Hepatocyte (in vitro differentiated cells): ENCODE results near the gene HAUS7. TPM values are rescaled to one million over a fixed set of nuclear protein-coding genes. Genes with fewer than 3 reads are reported as not detected.

Experiments used
- DNase-seq: peaks from one replicate; pipeline ENCODE4 v3.0.0-alpha.2; 2016; ENCODE audit warnings: low spot score
- H2AFZ ChIP-seq: fragments of 200-600 bp; sonication (generic); 2 replicates; pipeline ENCODE4 v1.6.0; 2016; ENCODE audit warnings: antibody characterized with exemption, mild to moderate bottlenecking
- H3K27ac ChIP-seq: fragments of 200-600 bp; sonication (generic); 2 replicates; pipeline ENCODE4 v1.5.1; 2016; ENCODE audit warnings: mild to moderate bottlenecking
- H3K27me3 ChIP-seq: fragments of 200-600 bp; sonication (generic); 2 replicates; pipeline ENCODE4 v1.6.1; 2016
- H3K36me3 ChIP-seq: fragments of 200-600 bp; sonication (generic); replicated peaks from 2 replicates; pipeline ENCODE4 v1.5.1; 2016; ENCODE audit warnings: low read depth; ENCODE audit not compliant: insufficient read depth
- H3K4me1 ChIP-seq: fragments of 200-600 bp; sonication (generic); 2 replicates; pipeline ENCODE4 v1.5.1; 2016; ENCODE audit warnings: mild to moderate bottlenecking, moderate library complexity; ENCODE audit not compliant: insufficient read depth
- H3K4me2 ChIP-seq: fragments of 200-600 bp; sonication (generic); 2 replicates; pipeline ENCODE4 v1.6.0; 2016
- H3K4me3 ChIP-seq: fragments of 200-600 bp; sonication (generic); 2 replicates; pipeline ENCODE4 v1.5.1; 2016; ENCODE audit warnings: mild to moderate bottlenecking
- H3K79me2 ChIP-seq: fragments of 200-600 bp; sonication (generic); 2 replicates; pipeline ENCODE4 v1.6.0; 2017; ENCODE audit warnings: mild to moderate bottlenecking
- H3K9me2 ChIP-seq: fragments of 200-600 bp; sonication (generic); replicated peaks from 2 replicates; pipeline ENCODE4 v1.6.0; 2017; ENCODE audit warnings: mild to moderate bottlenecking; ENCODE audit not compliant: insufficient read depth
- H3K9me3 ChIP-seq: fragments of 200-600 bp; sonication (generic); 2 replicates; pipeline ENCODE4 v1.5.1; 2016; ENCODE audit warnings: low read depth, mild to moderate bottlenecking
- H4K20me1 ChIP-seq: fragments of 200-600 bp; sonication (generic); 2 replicates; pipeline ENCODE4 v1.6.0; 2016; ENCODE audit warnings: mild to moderate bottlenecking; ENCODE audit not compliant: insufficient read depth, poor library complexity, severe bottlenecking
- CTCF ChIP-seq: fragments of 200-600 bp; sonication (generic); IDR thresholded peaks from 2 replicates; pipeline ENCODE4 v1.5.1; 2016; ENCODE audit warnings: antibody characterized with exemption, mild to moderate bottlenecking; ENCODE audit not compliant: poor library complexity
- EZH2 ChIP-seq: fragments of 200-600 bp; sonication (generic); IDR thresholded peaks from 2 replicates; pipeline ENCODE4 v1.6.1; 2016; ENCODE audit warnings: antibody characterized with exemption, mild to moderate bottlenecking, borderline replicate concordance
- EZH2phosphoT487 ChIP-seq: fragments of 200-600 bp; sonication (generic); IDR thresholded peaks from one replicate; pipeline ENCODE4 v1.6.1; 2018; ENCODE audit warnings: antibody characterized with exemption, mild to moderate bottlenecking, low read depth, moderate library complexity; ENCODE audit not compliant: unreplicated experiment, severe bottlenecking
- WGBS: methylation state at CpG from one replicate; pipeline ENCODE4 v1.1.6; 2016; ENCODE audit warnings: low lambda C conversion rate; ENCODE audit errors: missing lambda C conversion rate; 5-methylcytosine and 5-hydroxymethylcytosine counted together
- polyA plus RNA-seq: library from polyadenylated mRNA; unstranded; fragments of >200 nt; fragmentation: Nextera tagmentation; extraction: Ambion mirVana; gene quantifications from 2 replicates; pipeline ENCODE4 v1.2.1, GENCODE V29; 2016
- total RNA-seq: library from RNA; depleted of rRNA; stranded (reverse); fragments of >200 nt; gene quantifications from 2 replicates; pipeline ENCODE4 v1.2.3, GENCODE V29; 2014

Gene HAUS7
- total and polyA plus RNA-seq, 2 experiments from 2014 or later: 17.5 to 23.1 TPM

GRCh38 chrX:153414856-153415510 lies 55.4 kb downstream of the HAUS7 start:
- Histone ChIP-seq H3K9me3 (no peaks in the 10 kb centered on the region), H2AFZ (no peak overlapping the region), H3K79me2 (no peaks in the 10 kb centered on the region), H3K36me3 (no peaks in the 10 kb centered on the region), H3K27me3 (no peaks in the 10 kb centered on the region), H3K4me1 (no peaks in the 10 kb centered on the region), H3K9me2 (no peaks in the 10 kb centered on the region), H3K27ac (no peak overlapping the region), H3K4me2 (no peak overlapping the region), H3K4me3 (no peak overlapping the region), H4K20me1 (no peaks in the 10 kb centered on the region)
- 68% methylated on average over 9 of the region's 9 CpGs for WGBS
- no peak for TF ChIP-seq EZH2phosphoT487
- TF ChIP-seq CTCF: no peak
- TF ChIP-seq EZH2: no peak
- DNase-seq: no peak

- TF ChIP-seq EZH2 (no peak), EZH2phosphoT487 (no peak), CTCF (no peak)
- Histone ChIP-seq H3K27ac (no peak overlapping the region), H4K20me1 (no peaks in the 10 kb centered on the region), H3K4me2 (no peak overlapping the region), H3K9me3 (no peaks in the 10 kb centered on the region), H3K36me3 (no peaks in the 10 kb centered on the region), H2AFZ (no peak overlapping the region), H3K27me3 (no peaks in the 10 kb centered on the region), H3K4me1 (no peaks in the 10 kb centered on the region), H3K9me2 (no peaks in the 10 kb centered on the region), H3K79me2 (no peaks in the 10 kb centered on the region), H3K4me3 (no peak overlapping the region)
- 87% methylated on average over 11 of the region's 11 CpGs for WGBS
- DNase-seq: no peak
Measured at GRCh38 chrX:153413731-153414130, 56.6 kb downstream of the HAUS7 start.

- Histone ChIP-seq H3K27me3 (no peaks in the 10 kb centered on the region), H3K4me2 (no peak overlapping the region), H2AFZ (no peak overlapping the region), H3K79me2 (no peaks in the 10 kb centered on the region), H3K9me2 (no peaks in the 10 kb centered on the region), H4K20me1 (no peaks in the 10 kb centered on the region), H3K9me3 (no peaks in the 10 kb centered on the region), H3K27ac (no peak overlapping the region), H3K4me3 (no peak overlapping the region), H3K36me3 (no peaks in the 10 kb centered on the region), H3K4me1 (no peaks in the 10 kb centered on the region)
- TF ChIP-seq EZH2 (no peak), CTCF (no peak), EZH2phosphoT487 (no peak)
- WGBS: 81% methylated on average over 23 of the region's 23 CpGs
- DNase-seq: no peak
Measured at GRCh38 chrX:153412746-153413720, 57.3 kb downstream of the HAUS7 start.
